HG03432 (cell line): ENCODE results near the gene ALDH1A1.
"Not testable (repeated sequence)": the region's sequence is repeated elsewhere in the genome, so short reads cannot be mapped to it uniquely, and the experiment has no call there.

Source experiments
- ATAC-seq: cut with Tn5 transposase; IDR thresholded peaks from one replicate; pipeline ENCODE4 v1.9.1; 2021; ENCODE audit warnings: mild to moderate bottlenecking, moderate library complexity; ENCODE audit not compliant: unreplicated experiment

ALDH1A1 gene

DNA sequence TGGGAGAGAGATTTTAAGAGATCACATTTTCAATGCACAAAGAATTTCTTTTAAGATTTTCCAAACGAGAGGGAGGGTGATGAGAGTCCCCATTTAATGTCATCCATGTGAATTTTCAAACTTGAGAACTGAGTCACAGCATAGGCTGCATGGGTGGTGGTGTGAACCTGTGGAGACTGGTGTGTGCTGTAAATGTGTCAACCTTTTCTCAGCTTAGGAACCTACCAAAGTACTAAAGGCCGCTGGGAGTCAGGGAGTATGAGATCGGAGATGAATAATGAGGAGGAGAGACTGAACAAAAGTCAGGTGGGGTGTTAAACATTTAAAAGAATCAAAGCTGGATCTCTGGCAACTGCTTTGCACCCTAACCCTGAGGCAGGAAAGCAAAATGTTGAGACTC, 7.5 kb downstream of the ALDH1A1 start:
- ATAC-seq = no peak

DNA sequence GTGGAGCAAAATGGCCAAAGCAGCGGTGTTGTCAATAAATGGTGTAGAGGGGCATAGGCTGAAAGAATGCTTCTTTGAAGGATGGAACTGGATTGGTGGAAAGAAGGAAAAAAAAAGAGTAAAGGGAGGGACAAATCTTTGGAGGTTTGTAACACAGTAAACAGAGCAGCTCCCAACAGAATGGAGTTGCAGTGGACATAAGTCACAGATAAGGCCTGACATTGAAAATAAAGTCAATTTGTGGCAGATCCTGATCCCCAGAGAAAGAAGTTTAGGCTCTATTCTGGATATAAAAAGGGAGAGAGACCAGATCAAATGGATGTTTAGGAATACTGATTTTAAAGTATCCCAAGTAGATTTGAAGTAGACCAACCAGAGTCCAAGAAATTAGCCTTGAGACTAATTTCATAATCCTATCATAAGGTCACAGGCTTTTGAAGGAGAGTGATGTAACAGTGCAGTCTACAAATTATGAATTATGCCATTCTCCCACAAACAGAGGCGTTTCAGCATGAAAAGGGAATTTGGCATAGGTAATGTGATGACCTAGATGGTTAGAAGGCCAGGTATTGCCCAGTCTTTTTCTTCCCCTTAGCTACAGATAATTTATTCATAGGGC, 8.9 kb downstream of the ALDH1A1 start:
- no peak for ATAC-seq

DNA sequence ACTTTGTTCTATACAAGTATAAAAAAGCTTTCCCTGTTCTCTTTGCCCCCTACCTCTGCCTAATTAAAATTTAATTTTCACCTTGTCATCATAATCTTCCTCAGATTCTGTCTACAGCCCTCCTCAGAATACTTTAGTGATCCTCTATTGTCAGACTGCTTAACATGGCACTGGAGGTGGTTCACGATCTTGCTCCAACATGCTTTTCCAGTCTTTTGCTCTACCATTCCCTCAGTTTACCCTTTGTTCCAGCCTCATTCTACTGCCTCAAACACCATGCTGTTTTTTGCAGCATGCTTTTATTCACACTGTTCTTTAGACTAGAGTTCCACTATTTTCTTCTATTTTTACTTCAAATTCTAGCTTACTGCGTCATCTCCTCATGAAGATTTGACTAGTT, 10.4 kb downstream of the ALDH1A1 start:
- no peak for ATAC-seq

DNA sequence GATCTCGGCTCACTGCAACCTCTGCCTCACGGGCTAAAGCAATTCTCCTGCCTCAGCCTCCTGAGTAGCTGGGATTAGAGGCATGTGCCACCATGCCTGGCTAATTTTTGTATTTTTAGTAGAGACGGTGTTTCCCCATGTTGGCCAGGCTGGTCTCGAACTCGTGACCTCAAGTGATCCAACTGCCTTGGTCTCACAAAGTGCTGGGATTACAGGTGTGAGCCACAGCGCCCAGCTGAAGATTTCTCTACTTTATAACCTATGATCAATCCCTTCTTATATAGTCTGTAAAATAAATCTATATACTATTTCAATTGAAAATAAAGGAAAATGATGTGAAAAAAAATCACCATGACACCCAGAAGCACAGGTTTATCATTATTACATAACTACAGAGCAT, 13.3 kb downstream of the ALDH1A1 start:
- ATAC-seq = not testable (repeated sequence)

DNA sequence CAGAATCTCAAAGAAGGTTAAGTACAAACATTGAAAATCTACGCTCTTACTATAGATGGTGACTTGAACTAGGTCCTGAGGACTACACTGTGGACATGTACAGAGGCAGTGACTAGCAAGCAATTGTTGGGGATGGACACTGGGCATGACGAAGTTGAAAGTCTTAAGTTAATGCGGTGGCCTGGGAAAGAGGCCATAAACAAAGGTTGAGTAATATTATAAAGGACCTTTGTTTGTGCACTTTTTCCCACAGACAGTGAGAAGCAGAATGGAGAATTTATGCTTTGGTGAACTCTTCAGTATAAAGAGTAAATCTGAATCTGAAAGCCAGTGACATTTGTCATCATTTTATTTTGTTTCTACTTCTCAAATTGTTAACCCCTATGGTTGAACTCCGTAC, 15.3 kb downstream of the ALDH1A1 start:
- ATAC-seq = no peak

DNA sequence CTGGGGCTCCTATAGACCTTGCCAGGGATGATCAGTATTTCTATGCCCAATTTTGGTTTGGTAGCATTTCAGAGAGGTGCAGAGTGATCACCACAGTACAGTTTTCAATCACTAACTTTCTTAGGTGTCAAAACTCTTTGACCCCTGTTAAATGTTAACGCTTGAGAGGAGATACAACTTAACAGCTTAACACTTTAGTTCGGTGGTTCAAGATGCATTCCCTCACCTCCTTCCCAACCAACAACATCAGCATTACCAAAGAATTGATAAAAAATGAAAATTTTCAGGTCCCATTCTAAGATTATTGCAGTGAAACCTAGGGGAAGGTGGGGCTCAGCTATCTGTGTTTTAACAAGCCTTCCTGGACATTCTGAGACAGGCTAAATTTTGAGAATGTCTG, 16.2 kb downstream of the ALDH1A1 start:
- no peak for ATAC-seq

DNA sequence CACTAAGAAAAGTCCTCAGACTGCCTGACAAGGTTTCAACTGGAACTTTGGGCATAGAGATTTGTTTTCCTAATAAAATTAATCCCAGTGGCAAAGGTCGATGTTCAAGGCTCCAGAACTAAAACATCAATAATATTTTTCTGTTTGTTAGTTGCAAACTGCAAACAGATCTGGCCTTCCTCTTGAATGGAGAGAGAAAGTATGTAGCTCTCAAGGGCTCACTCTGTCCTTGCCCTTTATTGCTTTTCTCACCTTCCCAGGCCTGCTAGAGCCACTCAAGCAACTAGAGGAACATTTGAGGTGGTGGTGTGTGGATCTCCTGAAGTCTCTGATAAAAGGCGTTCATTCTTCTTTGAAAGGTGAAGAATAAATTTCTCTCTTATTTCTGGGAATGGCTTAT, 16.6 kb downstream of the ALDH1A1 start:
- ATAC-seq = no peak

DNA sequence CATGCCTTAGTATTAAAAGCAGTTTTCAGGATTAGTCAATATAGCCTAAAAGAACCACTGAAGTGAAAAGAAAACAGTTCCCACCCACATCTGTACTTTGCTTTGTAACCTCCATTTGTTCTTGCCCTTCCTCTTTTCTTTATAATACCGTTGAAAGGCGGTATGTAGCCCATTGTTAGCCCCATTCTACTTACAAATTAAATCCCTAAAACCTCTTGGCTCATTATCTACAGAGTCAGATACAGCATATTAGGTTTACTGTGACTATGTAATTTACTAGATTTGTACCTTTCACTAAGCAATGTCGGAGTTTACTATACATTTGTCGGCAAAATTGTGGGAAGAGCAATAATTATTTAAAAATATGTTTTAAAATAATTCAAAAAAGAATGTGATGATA, 17.3 kb downstream of the ALDH1A1 start:
- no peak for ATAC-seq

DNA sequence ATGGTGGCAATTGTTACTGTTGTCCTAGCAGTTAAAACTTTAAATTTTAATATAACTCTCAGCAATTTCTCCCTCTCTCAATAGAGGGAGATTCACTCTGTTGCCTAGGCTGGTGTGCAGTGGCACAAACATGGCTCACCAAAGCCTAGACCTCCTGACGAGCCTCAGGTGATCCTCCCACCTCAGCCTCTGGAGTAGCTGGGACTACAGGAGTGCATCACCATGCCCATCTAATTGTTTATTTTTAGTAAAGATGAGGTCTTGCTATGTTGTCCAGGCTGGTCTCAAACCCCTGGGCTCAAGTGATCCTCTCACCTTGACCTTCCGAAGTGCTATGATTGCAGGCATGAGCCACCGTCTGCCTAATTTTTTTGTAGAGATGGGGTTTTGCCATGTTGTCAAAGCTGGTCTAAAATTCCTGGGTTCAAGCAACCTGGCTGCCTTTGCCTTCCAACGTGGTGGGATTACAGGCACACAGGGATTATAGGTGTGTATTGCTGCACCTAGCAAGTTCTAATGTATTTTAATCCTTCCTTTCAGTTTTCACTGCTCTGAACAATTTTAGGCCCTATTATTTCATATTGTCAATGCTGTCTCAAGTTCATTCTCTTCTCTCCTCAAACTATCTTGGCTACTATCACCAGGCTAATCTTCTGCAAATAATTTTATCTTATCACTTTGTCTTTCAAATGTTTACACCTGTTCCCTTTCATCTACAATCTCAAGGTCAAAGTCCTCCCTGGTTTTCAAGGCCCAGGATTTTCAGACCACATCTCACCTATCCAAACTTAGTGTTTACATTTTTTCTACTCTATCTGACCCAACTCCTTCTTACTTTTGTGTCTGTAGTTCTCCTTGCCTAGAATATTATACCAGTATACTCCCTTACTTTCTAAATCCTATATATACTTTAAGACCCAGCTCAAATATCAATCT, 18.9 kb downstream of the ALDH1A1 start:
- no peak for ATAC-seq

DNA sequence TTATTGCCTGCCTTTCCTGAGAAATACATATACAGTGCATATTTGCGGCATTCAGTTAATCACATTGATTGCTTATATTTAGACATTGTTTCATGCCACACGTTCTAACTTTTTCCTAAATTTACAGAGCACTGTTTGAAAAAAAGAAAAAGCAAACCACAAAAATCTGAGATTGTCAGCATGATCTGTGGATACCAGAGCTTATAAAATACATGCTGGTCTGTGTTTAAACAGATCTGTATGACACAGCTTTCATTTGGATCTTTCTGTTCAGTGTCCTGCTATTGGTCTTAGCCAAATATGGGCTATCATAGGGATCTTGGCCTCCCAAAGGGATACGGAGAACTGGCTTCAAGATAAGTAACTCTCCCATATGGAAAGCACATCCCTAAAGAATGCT, 20.2 kb downstream of the ALDH1A1 start:
- ATAC-seq = no peak

DNA sequence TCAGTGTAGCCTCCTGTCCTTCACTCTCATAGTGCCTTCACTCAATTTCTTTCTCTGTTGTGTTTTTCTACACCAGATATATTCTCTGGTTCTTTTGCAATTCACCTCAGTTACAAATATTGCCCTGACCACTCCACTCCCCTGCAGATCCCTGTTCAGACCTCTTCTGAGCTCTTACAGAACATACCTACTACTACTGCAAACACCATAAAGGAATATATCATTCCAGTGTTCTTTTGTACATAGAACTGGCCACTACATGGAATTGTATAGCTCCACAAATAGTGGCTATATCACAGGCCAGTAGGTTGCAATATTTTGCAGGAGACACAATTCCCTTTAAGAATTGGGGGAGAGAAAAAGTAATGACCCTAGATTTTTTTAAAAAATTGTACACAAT, 21.0 kb downstream of the ALDH1A1 start:
- no peak for ATAC-seq

DNA sequence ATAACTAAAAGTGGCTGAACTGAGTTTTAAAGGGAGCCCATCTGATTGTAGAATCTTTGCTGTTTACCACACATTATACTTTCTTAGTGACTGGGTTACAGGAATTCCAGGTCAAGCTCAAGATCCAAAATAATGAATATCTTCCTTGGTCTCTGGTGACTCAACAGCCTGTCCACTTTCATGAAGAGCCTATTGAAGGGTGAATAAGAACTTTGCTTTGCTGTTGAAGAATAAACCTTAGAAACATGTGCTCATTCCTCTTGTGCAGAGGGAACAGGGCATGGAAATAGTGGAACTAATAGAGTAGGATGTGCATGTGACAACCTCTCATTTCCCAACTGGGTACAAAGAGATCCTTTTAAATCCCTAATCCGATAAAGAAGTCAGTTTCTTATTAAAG, 21.4 kb downstream of the ALDH1A1 start:
- no peak for ATAC-seq

DNA sequence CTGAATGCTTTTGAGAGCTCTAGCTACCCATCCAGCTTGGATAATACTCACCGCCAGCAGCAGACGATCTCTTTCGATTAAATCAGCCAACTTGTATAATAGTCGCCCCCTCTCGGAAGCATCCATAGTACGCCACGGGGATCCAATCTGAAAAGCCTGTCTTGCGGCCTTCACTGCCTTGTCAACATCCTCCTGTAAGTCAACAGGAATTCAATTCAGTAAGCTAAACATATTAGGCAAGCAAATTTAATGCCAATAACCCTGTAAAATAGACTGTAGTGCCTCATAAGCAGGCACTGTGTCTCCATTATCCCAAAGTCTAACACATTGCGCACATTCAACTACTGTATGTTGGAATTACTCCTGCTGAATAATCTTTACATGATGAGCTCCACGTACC, 22.0 kb downstream of the ALDH1A1 start:
- ATAC-seq = no peak

DNA sequence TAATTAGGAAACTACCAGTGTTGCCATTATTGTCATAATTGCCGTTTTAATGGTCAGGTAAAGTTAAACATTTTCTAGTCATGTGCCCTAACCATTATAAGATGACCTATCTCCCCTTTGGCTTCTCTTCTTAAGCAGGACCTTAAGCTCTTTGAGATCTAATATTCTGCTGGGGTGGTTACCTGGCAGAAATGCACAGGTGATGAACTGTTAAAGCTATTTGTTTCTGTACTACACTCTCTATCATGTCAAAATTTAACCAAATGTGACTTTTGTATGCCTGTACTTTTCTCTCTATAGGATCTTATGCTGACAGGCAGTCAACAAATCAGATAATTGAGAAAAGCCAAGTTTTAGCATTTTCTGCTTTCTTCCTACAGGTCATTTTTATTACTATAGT, 23.3 kb downstream of the ALDH1A1 start:
- ATAC-seq = no peak

DNA sequence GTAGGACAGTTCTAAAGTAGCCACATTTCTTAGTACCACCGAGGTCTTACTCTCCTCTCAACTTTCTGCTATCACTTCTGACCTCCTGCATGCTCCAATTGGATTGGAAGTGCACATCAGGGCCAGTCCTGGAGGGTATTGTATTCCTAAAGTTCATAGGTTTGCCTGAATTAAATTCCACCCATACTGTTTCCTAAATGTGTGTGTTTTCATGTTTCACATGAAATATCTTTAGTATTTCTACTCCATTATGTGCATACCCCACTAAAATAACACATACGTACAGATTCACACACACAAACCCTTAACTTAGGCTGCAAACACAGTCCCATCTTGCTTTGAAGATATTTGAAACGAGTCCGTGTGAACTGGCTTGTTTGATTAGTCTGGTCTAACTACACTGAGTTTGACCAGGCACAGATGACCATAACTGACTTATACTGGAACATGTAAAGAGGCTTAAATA, 24.8 kb downstream of the ALDH1A1 start:
- no peak for ATAC-seq

DNA sequence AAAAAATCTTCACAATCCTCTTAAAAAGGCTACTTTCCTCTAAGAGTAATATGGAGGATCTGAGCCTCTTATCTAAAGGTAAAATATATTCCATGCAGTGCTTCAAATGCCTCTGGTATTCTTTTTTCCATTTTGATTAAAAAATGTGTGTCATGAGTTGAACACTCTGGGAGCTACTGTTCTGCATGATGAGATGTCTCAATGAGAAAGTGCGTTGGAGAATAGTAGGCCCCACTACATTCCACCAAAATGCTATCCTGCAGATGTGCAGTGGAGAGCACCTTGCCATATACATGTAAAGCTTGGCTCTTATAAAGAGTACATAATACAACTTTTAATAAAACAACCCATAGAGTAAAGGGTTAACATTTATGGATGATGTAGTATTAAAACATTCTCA, 26.3 kb downstream of the ALDH1A1 start:
- no peak for ATAC-seq

DNA sequence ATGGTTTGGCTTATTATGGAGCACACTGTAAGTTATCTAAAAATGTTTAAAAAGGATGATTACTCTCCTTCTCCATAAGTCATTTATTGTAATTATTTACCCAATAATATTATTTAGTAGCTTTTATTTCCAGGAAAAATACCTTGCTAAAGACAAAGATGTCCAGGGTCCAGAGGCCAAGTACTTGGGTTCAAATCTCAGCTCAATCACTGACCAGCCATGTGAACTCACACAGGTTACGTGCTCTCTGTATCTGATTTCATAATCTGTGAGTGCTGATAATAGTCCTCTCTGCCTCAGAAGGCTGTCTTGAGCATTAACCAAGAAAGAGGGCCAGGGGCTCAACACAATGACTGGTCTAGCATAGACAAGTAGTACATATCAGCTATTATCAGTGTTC, 27.0 kb downstream of the ALDH1A1 start:
- no peak for ATAC-seq

DNA sequence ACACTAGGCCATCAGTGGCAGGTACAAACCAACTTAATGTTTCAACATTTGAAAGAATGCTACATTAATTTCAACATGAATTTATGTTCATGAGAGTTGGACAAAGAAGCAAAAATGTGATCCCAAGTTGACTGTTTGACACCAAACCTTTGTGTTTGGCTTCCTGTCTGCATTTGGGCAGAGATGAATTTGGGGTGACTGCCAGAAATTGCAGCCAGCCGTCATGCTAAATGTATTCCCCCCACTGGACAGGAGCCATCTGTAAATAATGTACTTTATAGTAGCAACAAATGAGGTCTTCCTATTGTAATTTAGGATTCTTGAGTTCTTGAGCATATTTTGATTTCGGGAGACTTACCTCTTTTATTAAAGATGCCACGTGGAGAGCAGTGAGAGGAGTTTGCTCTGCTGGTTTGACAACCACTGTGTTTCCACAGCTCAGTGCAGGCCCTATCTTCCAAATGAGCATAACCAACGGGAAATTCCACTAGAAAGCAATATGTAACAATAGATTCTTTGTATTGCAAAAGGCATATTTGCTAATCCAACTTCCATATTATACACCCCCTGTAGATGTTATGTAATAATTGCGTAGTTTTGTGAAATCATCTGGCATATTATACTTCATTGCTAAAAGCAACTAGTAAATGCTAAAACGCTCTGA, 27.6 kb downstream of the ALDH1A1 start:
- no peak for ATAC-seq

DNA sequence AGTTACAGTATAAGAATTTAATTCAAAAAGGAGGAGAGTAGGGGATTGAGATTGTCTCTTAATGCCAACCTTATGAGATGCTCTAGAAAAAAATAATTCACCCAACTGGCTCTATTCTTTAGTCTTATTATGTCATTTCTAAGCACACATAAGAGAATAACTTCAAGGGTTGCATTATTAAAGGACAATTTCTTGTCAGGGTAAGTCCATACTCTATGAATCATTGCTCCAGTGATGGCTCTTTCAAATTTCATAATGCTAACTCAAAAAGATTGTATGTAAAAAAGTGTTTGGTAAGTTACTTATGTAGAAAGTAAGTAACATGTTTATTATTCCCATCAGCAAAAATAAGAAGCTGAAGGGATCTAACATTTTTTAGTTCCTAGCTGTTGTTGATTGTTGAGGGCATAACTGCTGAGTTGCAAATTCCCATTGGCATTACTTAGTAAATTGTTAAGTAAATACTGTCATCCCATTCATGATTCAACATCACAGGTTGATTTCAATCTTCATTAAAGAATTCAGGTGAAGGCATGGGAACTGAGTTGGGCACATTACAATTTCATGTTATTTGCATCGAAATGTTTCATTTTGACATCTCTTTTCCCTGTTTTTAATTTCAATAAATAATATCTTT, 28.6 kb downstream of the ALDH1A1 start:
- no peak for ATAC-seq

DNA sequence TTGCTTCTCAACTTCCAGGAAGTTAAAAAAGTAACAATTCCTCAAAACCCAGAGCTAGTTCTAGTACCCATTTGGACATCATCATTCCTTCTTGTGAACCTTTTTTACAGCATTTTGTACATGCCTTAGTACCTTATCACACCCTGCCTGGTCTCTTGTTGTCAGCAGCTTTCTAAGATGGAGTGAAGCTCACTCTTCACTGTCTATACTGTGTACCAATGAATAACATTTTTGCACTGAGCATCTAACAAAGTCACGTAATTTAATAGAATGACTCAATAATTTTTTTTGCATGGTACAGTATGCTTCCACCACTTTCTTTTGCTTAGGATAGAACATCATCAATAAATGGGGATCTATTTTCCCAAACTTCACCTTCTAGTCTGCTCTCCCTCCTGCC, 29.8 kb downstream of the ALDH1A1 start:
- no peak for ATAC-seq

DNA sequence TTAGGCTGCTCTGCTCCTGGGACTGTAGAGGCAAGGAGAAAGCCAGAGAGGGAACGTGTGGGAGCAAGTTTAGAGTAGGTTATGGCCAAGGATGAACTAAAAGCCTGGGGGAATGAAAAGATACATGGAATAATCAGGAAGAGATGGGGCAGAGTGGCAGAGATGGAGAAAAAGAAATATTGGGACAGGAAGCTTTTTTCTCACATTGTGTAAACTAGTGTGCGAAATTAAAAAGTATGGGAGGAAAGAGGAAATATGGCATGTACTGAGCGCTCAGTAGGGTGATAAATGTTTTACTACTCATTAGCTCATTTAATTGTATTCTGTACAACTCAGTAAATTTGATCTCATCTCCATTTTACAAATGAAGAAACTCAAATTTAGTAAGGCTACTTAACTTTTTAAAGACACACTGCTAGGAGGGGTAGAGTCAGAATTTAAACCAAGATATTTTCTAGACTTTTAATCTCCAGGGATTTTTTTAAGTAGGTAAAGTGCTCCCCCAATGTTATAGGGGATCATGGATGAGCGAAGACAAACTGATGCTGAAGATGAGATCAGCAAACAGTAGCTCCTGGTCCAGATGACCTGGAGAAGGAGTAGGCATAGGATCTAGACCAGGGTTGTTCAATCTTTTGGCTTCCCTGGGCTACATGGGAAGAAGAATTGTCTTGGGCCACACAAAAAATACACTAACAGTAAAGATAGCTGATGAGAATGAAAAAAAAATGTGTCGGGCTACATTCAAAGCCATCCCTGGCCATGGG, 30.8 kb downstream of the ALDH1A1 start:
- ATAC-seq = no peak
